Uterus (tissue), 2 donors: ENCODE measurements around the gene CLDN15.

ENCODE experiments used
- CTCF ChIP-seq, 4 experiments: fragments of 200-600 bp in 2 of 4; fragments of 450-650 bp in 2 of 4; sonication (generic) in 2 of 4; IDR thresholded peaks; one replicate each; pipeline ENCODE4 v1.5.1; 2016 to 2019; ENCODE audit warnings: antibody characterized with exemption in 4 of 4, mild to moderate bottlenecking in 2 of 4, moderate library complexity in 1 of 4
- POLR2A ChIP-seq, 2 donors: fragments of 450-650 bp; IDR thresholded peaks; one replicate each; pipeline ENCODE4 v1.6.1; 2016; ENCODE audit warnings: antibody characterized with exemption in 2 of 2, mild to moderate bottlenecking in 1 of 2, moderate library complexity in 1 of 2

- TF ChIP-seq POLR2A (IDR thresholded peaks at IDR 0.05) (no peak), CTCF (IDR thresholded peaks at IDR 0.05) (no peak)
These were observed 5.3 kb downstream of the CLDN15 start for GRCh38 chr7:101232141-101232850.
